Myocyte (in vitro differentiated cells): Measurements from ENCODE around the gene CD44. TPM values are rescaled to one million over a fixed set of nuclear protein-coding genes. Genes with fewer than 3 reads are reported as not detected.

ENCODE experiments used
- total RNA-seq: library from RNA; depleted of rRNA; stranded (reverse); fragments of >200 nt; gene quantifications from 2 replicates; pipeline ENCODE4 v1.2.3, GENCODE V29; 2014

The CD44 gene
- total RNA-seq, 1 donor from 2014 or later = 95.4 TPM

Other genes with a start within 250 kb of the CD44 start
- gene APIP, start 222.8 kb upstream of the CD44 start, total RNA-seq = 21.7 and 34.2 TPM in 2 replicates
- 64.8 and 90.9 TPM in 2 replicates for gene PDHX, start 222.6 kb upstream of the CD44 start, total RNA-seq